Activated naive CD8-positive, alpha-beta T cell treated with anti-CD3 and anti-CD28 coated beads, Interleukin-2, amount 50 U/mL, for 24 hours (primary cell): ENCODE data around the gene CCDC51.
"Not testable (repeated sequence)": the region's sequence is repeated elsewhere in the genome, so short reads cannot be mapped to it uniquely, and the experiment has no call there.

ENCODE experiments used
- ATAC-seq: fragments of 150-1000 bp; cut with Tn5 transposase; one replicate; pipeline ENCODE4 v1.10.0; 2021
- DNase-seq: peaks from one replicate; pipeline ENCODE4 v3.0.0; 2021
- H3K27ac Mint-ChIP-seq: one replicate; pipeline ENCODE4 v1.8.0; 2021; ENCODE audit warnings: mild to moderate bottlenecking, mixed read lengths
- H3K27me3 Mint-ChIP-seq: one replicate; pipeline ENCODE4 v1.8.0; 2021; ENCODE audit warnings: mixed read lengths
- H3K36me3 Mint-ChIP-seq: one replicate; pipeline ENCODE4 v1.8.0; 2021; ENCODE audit warnings: low read depth, mixed read lengths
- H3K4me1 Mint-ChIP-seq: one replicate; pipeline ENCODE4 v1.8.0; 2021; ENCODE audit warnings: mixed read lengths
- H3K4me3 Mint-ChIP-seq: one replicate; pipeline ENCODE4 v1.8.0; 2021; ENCODE audit warnings: mild to moderate bottlenecking, moderate library complexity, mixed read lengths
- H3K9me3 Mint-ChIP-seq: one replicate; pipeline ENCODE4 v1.8.0; 2021; ENCODE audit warnings: mixed read lengths

CCDC51 gene

DNA sequence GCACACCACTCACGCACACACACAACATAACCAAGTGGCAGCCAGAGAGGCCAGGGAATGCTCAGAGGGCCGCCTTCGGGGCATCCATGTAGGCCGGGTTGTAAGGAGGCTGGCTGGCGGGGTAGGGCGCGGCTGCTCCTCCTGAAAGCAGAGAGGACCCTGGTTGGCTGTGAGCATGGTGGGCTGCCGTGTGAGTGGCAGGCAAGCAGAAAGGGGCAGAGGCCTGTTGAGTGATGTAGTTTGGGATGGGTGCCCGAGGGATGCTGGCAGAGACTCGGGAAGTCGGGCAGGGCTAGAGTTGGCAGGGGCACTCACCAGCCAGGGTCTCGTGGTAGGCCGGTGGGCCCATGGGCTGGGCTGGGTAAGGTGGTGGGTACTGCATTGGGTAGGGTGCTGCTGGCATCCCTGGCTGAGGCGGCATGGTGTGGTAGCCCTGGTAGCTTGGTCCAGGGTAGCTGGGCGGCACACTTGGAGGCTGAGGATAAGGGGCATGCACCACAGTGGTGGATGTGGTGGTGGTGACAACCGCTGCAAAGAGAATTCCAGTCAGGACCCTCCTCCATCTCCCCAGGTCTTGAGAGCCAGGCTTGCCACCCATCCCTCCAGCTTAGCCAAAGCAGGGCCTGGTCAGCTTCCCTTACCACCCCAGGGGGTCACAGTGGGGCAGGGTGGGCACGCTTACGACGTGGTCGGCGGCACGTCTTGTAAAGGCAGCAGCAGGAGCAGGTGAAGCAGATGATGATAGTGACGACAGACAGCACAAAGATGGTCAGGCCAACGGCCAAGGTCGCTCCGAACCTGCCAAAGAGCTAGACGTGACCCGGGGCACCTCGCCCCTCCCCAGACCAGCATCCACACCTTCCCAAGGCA is 29.4 kb upstream of the CCDC51 start:
- H3K27me3 Mint-ChIP-seq: no peaks in the 10 kb centered on the region

GRCh38 chr3:48468329-48468731 is 28.4 kb upstream of the CCDC51 start:
- peaks cover 59% of the 10 kb centered on the region for H3K4me1 Mint-ChIP-seq
- no peaks in the 10 kb centered on the region for H3K9me3 Mint-ChIP-seq
- peaks cover 31% of the 10 kb centered on the region for H3K36me3 Mint-ChIP-seq
- H3K27me3 Mint-ChIP-seq: no peaks in the 10 kb centered on the region
- ATAC-seq (no peak), DNase-seq (no peak)
- peak overlapping the region; percentile 97 for H3K27ac Mint-ChIP-seq
- H3K4me3 Mint-ChIP-seq: peak overlapping the region; percentile 92

More for the DNA sequence above, 29.4 kb upstream of the CCDC51 start:
- Mint-ChIP-seq H3K4me3 (peak overlapping the region; percentile 35), H3K4me1 (peaks cover 65% of the 10 kb centered on the region), H3K9me3 (no peaks in the 10 kb centered on the region), H3K27ac (peak overlapping the region; percentile 80), H3K36me3 (peaks cover 31% of the 10 kb centered on the region)
- no peak for DNase-seq
- ATAC-seq: no peak

DNA sequence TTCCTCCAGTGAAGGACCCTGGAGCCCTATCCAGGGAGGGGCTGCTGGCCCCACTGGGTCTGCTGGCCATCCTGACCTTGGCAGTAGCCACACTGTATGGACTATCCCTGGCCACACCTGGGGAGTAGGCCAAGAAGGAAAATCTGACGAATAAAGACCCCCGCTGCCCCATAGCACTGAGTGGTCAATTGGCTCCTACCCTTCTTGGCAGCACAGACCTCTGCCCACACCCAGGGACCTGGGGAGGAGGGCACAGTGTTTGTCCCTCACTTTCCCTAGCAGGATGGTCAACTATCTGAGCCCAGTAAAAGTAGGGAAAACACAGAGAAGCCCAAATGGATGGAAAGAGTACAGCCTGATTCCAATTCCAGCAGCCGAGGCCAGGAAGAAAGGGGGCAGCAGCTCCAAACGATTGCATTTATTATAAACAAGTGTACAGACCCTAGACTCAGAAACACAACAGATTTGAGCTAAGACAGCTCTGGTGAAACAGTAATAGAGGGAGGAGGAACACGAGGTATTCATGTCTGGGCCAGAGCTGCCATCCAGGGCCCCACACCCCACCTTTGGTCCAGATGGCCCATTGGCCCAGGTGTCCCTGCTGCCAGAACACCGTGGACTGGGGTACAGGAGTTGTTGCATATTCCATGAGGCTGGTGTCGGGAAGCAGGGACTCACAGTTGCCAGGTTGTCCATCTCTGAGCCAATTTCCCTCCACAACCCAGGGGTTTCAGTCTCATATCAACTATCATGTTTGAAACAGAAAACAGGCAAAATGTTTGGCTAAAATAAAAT is 27.8 kb upstream of the CCDC51 start:
- ATAC-seq (no peak), DNase-seq (no peak)
- Mint-ChIP-seq H3K9me3 (no peaks in the 10 kb centered on the region), H3K4me3 (peak overlapping the region; percentile 92), H3K27me3 (no peaks in the 10 kb centered on the region), H3K36me3 (peaks cover 30% of the 10 kb centered on the region), H3K27ac (peak overlapping the region; percentile 97), H3K4me1 (peaks cover 53% of the 10 kb centered on the region)

- Mint-ChIP-seq H3K36me3 (peaks cover 30% of the 10 kb centered on the region), H3K9me3 (no peaks in the 10 kb centered on the region), H3K4me3 (peak overlapping the region; percentile 92), H3K27me3 (no peaks in the 10 kb centered on the region), H3K27ac (peak overlapping the region; percentile 97), H3K4me1 (peaks cover 49% of the 10 kb centered on the region)
- no peak for ATAC-seq
- DNase-seq: no peak
These were observed 27.2 kb upstream of the CCDC51 start for GRCh38 chr3:48467110-48467454.

DNA sequence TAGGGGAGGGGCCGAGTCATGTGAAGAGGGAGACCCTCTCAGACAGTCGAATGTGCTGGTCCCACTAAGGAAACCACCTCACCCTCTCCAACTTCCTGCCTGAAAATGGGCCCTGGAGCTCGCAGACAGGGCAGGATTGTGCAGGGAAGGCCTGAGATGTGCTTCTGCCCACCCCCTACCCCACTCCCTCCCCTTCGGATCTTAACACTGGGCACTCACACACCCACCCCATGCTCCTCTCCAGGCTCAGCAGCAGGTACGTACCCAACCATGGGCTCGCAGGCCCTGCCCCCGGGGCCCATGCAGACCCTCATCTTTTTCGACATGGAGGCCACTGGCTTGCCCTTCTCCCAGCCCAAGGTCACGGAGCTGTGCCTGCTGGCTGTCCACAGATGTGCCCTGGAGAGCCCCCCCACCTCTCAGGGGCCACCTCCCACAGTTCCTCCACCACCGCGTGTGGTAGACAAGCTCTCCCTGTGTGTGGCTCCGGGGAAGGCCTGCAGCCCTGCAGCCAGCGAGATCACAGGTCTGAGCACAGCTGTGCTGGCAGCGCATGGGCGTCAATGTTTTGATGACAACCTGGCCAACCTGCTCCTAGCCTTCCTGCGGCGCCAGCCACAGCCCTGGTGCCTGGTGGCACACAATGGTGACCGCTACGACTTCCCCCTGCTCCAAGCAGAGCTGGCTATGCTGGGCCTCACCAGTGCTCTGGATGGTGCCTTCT is 26.6 kb upstream of the CCDC51 start:
- H3K9me3 Mint-ChIP-seq: no peaks in the 10 kb centered on the region

GRCh38 chr3:48465531-48466378 is 25.8 kb upstream of the CCDC51 start:
- peak; percentile 90 for ATAC-seq
- peak; percentile 84 for DNase-seq
- H3K36me3 Mint-ChIP-seq: peaks cover 36% of the 10 kb centered on the region
- peaks cover 49% of the 10 kb centered on the region for H3K4me1 Mint-ChIP-seq
- no peaks in the 10 kb centered on the region for H3K27me3 Mint-ChIP-seq
- H3K4me3 Mint-ChIP-seq: peak overlapping the region; percentile 92
- H3K27ac Mint-ChIP-seq: peak overlapping the region; percentile 97
- H3K9me3 Mint-ChIP-seq: no peaks in the 10 kb centered on the region

More for the DNA sequence above, 26.6 kb upstream of the CCDC51 start:
- DNase-seq (no peak), ATAC-seq (peak; percentile 33)
- peak overlapping the region; percentile 92 for H3K4me3 Mint-ChIP-seq
- peaks cover 30% of the 10 kb centered on the region for H3K36me3 Mint-ChIP-seq
- H3K27me3 Mint-ChIP-seq: no peaks in the 10 kb centered on the region
- peak overlapping the region; percentile 97 for H3K27ac Mint-ChIP-seq
- H3K4me1 Mint-ChIP-seq: peaks cover 49% of the 10 kb centered on the region

DNA sequence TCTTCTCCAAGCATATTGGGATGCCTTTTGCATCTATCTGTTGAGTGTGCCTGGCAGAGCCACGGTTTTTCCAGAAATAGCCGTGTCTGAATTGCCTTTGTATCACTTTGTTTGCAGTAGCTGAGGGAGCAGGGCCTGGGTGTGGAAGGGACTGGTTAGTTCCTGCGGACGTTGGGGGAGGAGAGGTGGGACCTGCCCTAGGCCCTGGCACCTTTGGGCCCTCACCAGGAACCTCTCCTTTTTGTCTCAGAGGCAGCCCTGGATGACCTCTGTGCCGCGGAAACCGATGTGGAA is 25.3 kb upstream of the CCDC51 start:
- DNase-seq: no peak
- Mint-ChIP-seq H3K9me3 (no peaks in the 10 kb centered on the region), H3K4me3 (peak overlapping the region; percentile 92), H3K27me3 (no peaks in the 10 kb centered on the region), H3K4me1 (peaks cover 46% of the 10 kb centered on the region), H3K27ac (peak overlapping the region; percentile 97), H3K36me3 (peaks cover 38% of the 10 kb centered on the region)
- no peak for ATAC-seq

GRCh38 chr3:48464713-48465221 is 24.8 kb upstream of the CCDC51 start:
- Mint-ChIP-seq H3K27ac (peak overlapping the region; percentile 97), H3K9me3 (no peaks in the 10 kb centered on the region), H3K27me3 (no peaks in the 10 kb centered on the region), H3K4me1 (peaks cover 42% of the 10 kb centered on the region), H3K36me3 (peaks cover 40% of the 10 kb centered on the region), H3K4me3 (no peak overlapping the region)
- DNase-seq (no peak), ATAC-seq (no peak)

GRCh38 chr3:48463703-48464102 is 23.8 kb upstream of the CCDC51 start:
- H3K36me3 Mint-ChIP-seq: peaks cover 35% of the 10 kb centered on the region
- no peak overlapping the region for H3K4me3 Mint-ChIP-seq
- ATAC-seq (no peak), DNase-seq (no peak)
- no peaks in the 10 kb centered on the region for H3K27me3 Mint-ChIP-seq
- H3K4me1 Mint-ChIP-seq: peaks cover 32% of the 10 kb centered on the region
- no peak overlapping the region for H3K27ac Mint-ChIP-seq
- no peaks in the 10 kb centered on the region for H3K9me3 Mint-ChIP-seq

DNA sequence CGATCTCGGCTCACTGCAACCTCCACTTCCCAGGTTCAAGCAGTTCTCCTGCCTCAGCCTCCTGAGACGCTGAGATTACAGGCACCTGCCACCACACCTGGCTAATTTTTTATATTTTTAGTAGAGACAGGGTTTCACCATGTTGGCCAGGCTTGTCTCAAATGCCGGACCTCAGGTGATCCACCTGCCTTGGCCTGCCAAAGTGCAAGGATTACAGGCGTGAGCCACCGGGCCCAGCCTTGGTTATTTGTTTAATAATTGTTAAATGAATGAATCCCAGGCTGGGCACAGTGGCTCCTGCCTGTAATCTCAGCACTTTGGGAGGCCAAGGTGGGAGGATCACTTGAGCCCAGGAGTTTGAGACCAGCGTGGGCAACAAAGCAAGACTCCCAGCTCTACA is 21.8 kb upstream of the CCDC51 start:
- H3K9me3 Mint-ChIP-seq, DNase-seq, H3K4me3 Mint-ChIP-seq, H3K27me3 Mint-ChIP-seq, H3K27ac Mint-ChIP-seq, ATAC-seq: not testable (repeated sequence)
- Mint-ChIP-seq H3K36me3 (peaks cover 24% of the 10 kb centered on the region), H3K4me1 (peaks cover 13% of the 10 kb centered on the region)

- no peak overlapping the region for H3K4me3 Mint-ChIP-seq
- H3K27me3 Mint-ChIP-seq: no peaks in the 10 kb centered on the region
- DNase-seq: no peak
- H3K27ac Mint-ChIP-seq: no peak overlapping the region
- no peak for ATAC-seq
- peaks cover 24% of the 10 kb centered on the region for H3K36me3 Mint-ChIP-seq
- H3K9me3 Mint-ChIP-seq: no peaks in the 10 kb centered on the region
- H3K4me1 Mint-ChIP-seq: peaks cover 7% of the 10 kb centered on the region
These were observed 20.6 kb upstream of the CCDC51 start for GRCh38 chr3:48460517-48460902.

- Mint-ChIP-seq H3K36me3 (peaks cover 26% of the 10 kb centered on the region), H3K4me3 (no peak overlapping the region), H3K27ac (no peak overlapping the region), H3K4me1 (peaks cover 5% of the 10 kb centered on the region), H3K9me3 (no peaks in the 10 kb centered on the region), H3K27me3 (no peaks in the 10 kb centered on the region)
- ATAC-seq: no peak
- DNase-seq: no peak
These were observed 20.0 kb upstream of the CCDC51 start for GRCh38 chr3:48459773-48460516.

DNA sequence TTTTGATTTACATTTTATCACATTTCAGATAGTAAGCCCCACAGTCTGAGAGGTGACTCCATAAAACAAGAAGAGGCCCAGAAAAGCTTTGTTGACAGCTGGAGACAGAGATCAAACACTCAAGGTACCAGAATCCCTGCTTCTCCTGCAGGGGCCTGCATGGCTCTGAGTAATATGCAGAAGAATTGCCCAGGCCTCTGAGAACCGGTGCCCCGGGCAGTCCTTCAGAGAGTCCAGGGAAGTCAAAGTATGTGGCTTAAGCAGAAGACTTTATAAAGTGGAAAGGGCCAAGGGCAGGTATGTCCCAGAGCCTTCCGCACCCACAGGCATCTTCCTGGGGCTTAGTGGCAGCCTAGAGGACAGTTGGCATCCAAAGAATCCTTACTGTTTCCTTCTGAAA is 19.4 kb upstream of the CCDC51 start:
- H3K4me1 Mint-ChIP-seq: peaks cover 5% of the 10 kb centered on the region
- no peak overlapping the region for H3K27ac Mint-ChIP-seq
- DNase-seq (no peak), ATAC-seq (no peak)
- no peak overlapping the region for H3K4me3 Mint-ChIP-seq
- no peaks in the 10 kb centered on the region for H3K9me3 Mint-ChIP-seq
- no peaks in the 10 kb centered on the region for H3K27me3 Mint-ChIP-seq
- peaks cover 31% of the 10 kb centered on the region for H3K36me3 Mint-ChIP-seq
